HK-2 (cell line): ENCODE results near the gene SPEM1.
"Not testable (repeated sequence)": the region's sequence is repeated elsewhere in the genome, so short reads cannot be mapped to it uniquely, and the experiment has no call there.

Experiments used
- DNase-seq: peaks from one replicate; pipeline ENCODE4 v3.0.0-alpha.2; 2018; ENCODE audit not compliant: unreplicated experiment

Gene SPEM1

DNA sequence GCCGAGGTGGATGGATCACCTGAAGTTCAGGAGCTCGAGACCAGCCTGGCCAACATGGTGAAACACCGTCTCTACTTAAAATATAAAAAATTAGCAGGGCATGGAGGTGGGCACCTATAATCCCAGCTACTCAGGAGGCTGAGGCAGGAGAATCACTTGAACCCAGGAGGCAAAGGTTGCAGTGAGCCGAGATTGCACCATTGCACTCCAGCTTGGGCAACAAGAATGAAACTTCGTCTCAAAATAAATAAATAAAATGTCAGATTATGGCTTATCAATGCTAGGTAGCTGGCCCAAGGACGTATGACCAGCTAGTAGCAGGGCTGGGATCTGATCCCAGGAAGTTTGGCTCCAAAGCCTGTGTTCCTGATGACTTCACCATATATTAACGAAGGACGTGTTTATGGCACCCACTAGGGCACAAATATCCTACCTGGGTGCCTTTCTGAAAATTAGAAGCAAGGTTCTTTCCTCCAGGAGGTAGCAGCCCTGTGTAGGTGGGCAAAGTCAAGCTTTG, 50.4 kb downstream of the SPEM1 start:
- DNase-seq: not testable (repeated sequence)
